ENCODE data around the gene OTOF. TPM values are rescaled to one million over a fixed set of nuclear protein-coding genes. Genes with fewer than 3 reads are reported as not detected.

The OTOF gene
- total RNA-seq, 1 experiment from 2014 or later = 0.08 TPM

- no peak for DNase-seq
- H3K36me3 ChIP-seq = no peaks in the 10 kb centered on the region
- H3K4me3 ChIP-seq = no peak overlapping the region
- H3K4me1 ChIP-seq = no peaks in the 10 kb centered on the region
- no peaks in the 10 kb centered on the region for H3K27me3 ChIP-seq
- H3K27ac ChIP-seq = no peak overlapping the region
- no peaks in the 10 kb centered on the region for H3K9me3 ChIP-seq (replicated peaks)
Measured at GRCh38 chr2:26421961-26422360, 56.0 kb downstream of the OTOF start.

GRCh38 chr2:26414311-26414710, 63.6 kb downstream of the OTOF start:
- Histone ChIP-seq H3K4me3 (no peak overlapping the region), H3K36me3 (no peaks in the 10 kb centered on the region), H3K27ac (no peak overlapping the region), H3K4me1 (no peaks in the 10 kb centered on the region), H3K27me3 (no peaks in the 10 kb centered on the region; the same call in 1 of the 2 replicates), H3K9me3 (replicated peaks) (no peaks in the 10 kb centered on the region)
- DNase-seq = no peak

- H3K4me1 ChIP-seq = no peaks in the 10 kb centered on the region
- H3K27me3 ChIP-seq = no peaks in the 10 kb centered on the region; the same call in none of the 2 replicates
- H3K9me3 ChIP-seq (replicated peaks) = no peaks in the 10 kb centered on the region
- H3K4me3 ChIP-seq = no peak overlapping the region
- no peak for DNase-seq
- H3K36me3 ChIP-seq = no peaks in the 10 kb centered on the region
- H3K27ac ChIP-seq = no peak overlapping the region
Measured at GRCh38 chr2:26412091-26412673, 65.7 kb downstream of the OTOF start.

GRCh38 chr2:26411419-26411818, 66.5 kb downstream of the OTOF start:
- Histone ChIP-seq H3K4me1 (no peaks in the 10 kb centered on the region), H3K36me3 (no peaks in the 10 kb centered on the region), H3K27me3 (no peaks in the 10 kb centered on the region; the same call in none of the 2 replicates), H3K9me3 (replicated peaks) (no peaks in the 10 kb centered on the region), H3K4me3 (no peak overlapping the region), H3K27ac (no peak overlapping the region)
- no peak for DNase-seq

- Histone ChIP-seq H3K4me3 (no peak overlapping the region), H3K9me3 (replicated peaks) (no peaks in the 10 kb centered on the region), H3K27me3 (no peaks in the 10 kb centered on the region; the same call in none of the 2 replicates), H3K36me3 (no peaks in the 10 kb centered on the region), H3K4me1 (no peaks in the 10 kb centered on the region), H3K27ac (no peak overlapping the region)
- no peak for DNase-seq
Measured at GRCh38 chr2:26410764-26411243, 67.1 kb downstream of the OTOF start.

- Histone ChIP-seq H3K9me3 (replicated peaks) (no peaks in the 10 kb centered on the region), H3K4me1 (no peaks in the 10 kb centered on the region), H3K36me3 (no peaks in the 10 kb centered on the region), H3K27ac (no peak overlapping the region), H3K27me3 (no peaks in the 10 kb centered on the region; the same call in none of the 2 replicates), H3K4me3 (no peak overlapping the region)
- no peak for DNase-seq
Measured at GRCh38 chr2:26409785-26410184, 68.1 kb downstream of the OTOF start.

- Histone ChIP-seq H3K27me3 (no peaks in the 10 kb centered on the region; the same call in 1 of the 2 replicates), H3K4me3 (no peak overlapping the region), H3K36me3 (no peaks in the 10 kb centered on the region), H3K4me1 (no peaks in the 10 kb centered on the region), H3K9me3 (replicated peaks) (no peaks in the 10 kb centered on the region), H3K27ac (no peak overlapping the region)
- DNase-seq = no peak
Measured at GRCh38 chr2:26407526-26407925, 70.4 kb downstream of the OTOF start.

Other genes starting within 250 kb of the OTOF start
- 168 and 172 TPM in 2 replicates for gene HADHA, start 233.5 kb downstream of the OTOF start, total RNA-seq (2014; rRNA removed; shearing (Covaris generic))
- gene HADHB, start 233.2 kb downstream of the OTOF start, total RNA-seq (2014; rRNA removed; shearing (Covaris generic)) = 150 and 154 TPM in 2 replicates
- gene SELENOI, start 132.0 kb downstream of the OTOF start, total RNA-seq (2014; rRNA removed; shearing (Covaris generic)) = 57.3 and 63.0 TPM in 2 replicates
- gene ADGRF3, start 131.3 kb downstream of the OTOF start, total RNA-seq (2014; rRNA removed; shearing (Covaris generic)) = 0.14 and 0.71 TPM in 2 replicates
- 0.24 and 0.30 TPM in 2 replicates for gene DRC1, start 76.2 kb downstream of the OTOF start, total RNA-seq (2014; rRNA removed; shearing (Covaris generic))
- gene CIB4, start 163.2 kb upstream of the OTOF start, total RNA-seq (2014; rRNA removed; shearing (Covaris generic)) = not detected in 2 replicates
- 0.02 and 0.08 TPM in 2 replicates for gene KCNK3, start 214.6 kb upstream of the OTOF start, total RNA-seq (2014; rRNA removed; shearing (Covaris generic))

All from SJCRH30 (cell line).